Activated CD4-positive, alpha-beta memory T cell treated with anti-CD3 and anti-CD28 coated beads, Interleukin-2, amount 10 ng/mL, durations not matched to agents 7 days and 5 days (primary cell): ENCODE measurements around the gene RGL2. TPM values are rescaled to one million over a fixed set of nuclear protein-coding genes. Genes with fewer than 3 reads are reported as not detected.
A peak's percentile ranks its signal among the peaks of the same experiment; 100 is the strongest.

Experiments
- CTCF ChIA-PET: fragments of 350-600 bp; sonication (Branson Sonifier 250); formaldehyde crosslinking; loops from one replicate; lab custom pipeline; 2021; ENCODE audit warnings: antibody characterized with exemption, inconsistent platforms; lab: Charles Lee
- POLR2A ChIA-PET: fragments of 350-600 bp; sonication (Branson Sonifier 250); formaldehyde crosslinking; loops from one replicate; lab custom pipeline; 2021; ENCODE audit warnings: antibody characterized with exemption; lab: Charles Lee
- DNase-seq: peaks from one replicate; pipeline ENCODE4 v3.0.0-alpha.2; 2020
- H3K27ac Mint-ChIP-seq: one replicate; pipeline ENCODE4 v1.8.0; 2021; ENCODE audit warnings: mild to moderate bottlenecking, mixed read lengths
- H3K27me3 Mint-ChIP-seq: one replicate; pipeline ENCODE4 v1.8.0; 2021; ENCODE audit warnings: mixed read lengths
- H3K36me3 Mint-ChIP-seq: one replicate; pipeline ENCODE4 v1.8.0; 2021; ENCODE audit warnings: low read depth, mixed read lengths
- H3K4me1 Mint-ChIP-seq: one replicate; pipeline ENCODE4 v1.8.0; 2021; ENCODE audit warnings: mixed read lengths
- H3K4me3 Mint-ChIP-seq: one replicate; pipeline ENCODE4 v1.8.0; 2021; ENCODE audit warnings: mild to moderate bottlenecking, mixed read lengths
- H3K9me3 Mint-ChIP-seq: one replicate; pipeline ENCODE4 v1.8.0; 2021; ENCODE audit warnings: mixed read lengths
- total RNA-seq, 2 experiments: library from RNA; stranded (reverse); gene quantifications; one replicate each; pipeline ENCODE4 v1.2.3, GENCODE V29; 2021

The RGL2 gene
- total RNA-seq, 2 experiments from 2014 or later: 44.3 to 45.1 TPM

DNA sequence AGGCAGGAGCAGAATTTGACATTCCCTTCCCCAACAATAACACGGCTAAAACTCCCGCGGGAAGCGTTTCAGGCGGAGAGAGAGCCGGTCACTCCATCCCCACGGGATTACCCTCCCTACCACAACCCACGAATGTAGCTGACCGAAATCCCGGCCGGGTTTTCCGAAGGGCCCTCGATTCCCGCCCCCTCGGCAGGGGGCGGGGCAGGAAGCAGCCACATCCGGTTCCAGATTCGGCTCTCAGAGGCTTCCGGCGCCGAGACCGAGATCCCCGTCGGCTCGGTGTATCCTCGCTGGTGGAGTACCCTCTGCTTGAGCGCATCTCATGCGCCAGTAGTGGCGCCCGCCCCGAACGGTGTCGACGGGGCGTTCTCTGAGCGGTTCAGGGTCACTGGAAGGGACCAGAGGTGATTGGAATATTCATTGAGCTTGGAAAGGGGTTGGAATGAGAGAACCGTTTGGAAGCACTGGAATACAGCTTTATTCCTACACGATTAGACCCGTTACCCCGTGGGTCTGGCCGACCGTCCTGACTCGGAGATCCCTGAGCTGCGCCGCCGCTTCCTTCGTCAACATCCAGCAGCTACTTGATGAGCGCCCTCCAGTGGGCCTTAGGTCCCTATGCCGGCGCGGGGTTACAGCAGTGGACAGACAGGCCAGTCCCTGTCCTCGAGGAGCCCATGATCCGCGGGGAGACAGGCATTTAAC, 649 bp upstream of the RGL2 start:
- POLR2A ChIA-PET: interaction anchor here (0.7 to 14.3 kb wide), 24 partner anchors 9 to 370 kb away, joined by 3 to 234 read pairs (median 4); partner anchors contain the start of genes B3GALT4, PFDN6, RPS18 and RXRB
- H3K4me3 Mint-ChIP-seq: peak overlapping the region; percentile 95
- H3K36me3 Mint-ChIP-seq: peaks cover 47% of the 10 kb centered on the region

DNA sequence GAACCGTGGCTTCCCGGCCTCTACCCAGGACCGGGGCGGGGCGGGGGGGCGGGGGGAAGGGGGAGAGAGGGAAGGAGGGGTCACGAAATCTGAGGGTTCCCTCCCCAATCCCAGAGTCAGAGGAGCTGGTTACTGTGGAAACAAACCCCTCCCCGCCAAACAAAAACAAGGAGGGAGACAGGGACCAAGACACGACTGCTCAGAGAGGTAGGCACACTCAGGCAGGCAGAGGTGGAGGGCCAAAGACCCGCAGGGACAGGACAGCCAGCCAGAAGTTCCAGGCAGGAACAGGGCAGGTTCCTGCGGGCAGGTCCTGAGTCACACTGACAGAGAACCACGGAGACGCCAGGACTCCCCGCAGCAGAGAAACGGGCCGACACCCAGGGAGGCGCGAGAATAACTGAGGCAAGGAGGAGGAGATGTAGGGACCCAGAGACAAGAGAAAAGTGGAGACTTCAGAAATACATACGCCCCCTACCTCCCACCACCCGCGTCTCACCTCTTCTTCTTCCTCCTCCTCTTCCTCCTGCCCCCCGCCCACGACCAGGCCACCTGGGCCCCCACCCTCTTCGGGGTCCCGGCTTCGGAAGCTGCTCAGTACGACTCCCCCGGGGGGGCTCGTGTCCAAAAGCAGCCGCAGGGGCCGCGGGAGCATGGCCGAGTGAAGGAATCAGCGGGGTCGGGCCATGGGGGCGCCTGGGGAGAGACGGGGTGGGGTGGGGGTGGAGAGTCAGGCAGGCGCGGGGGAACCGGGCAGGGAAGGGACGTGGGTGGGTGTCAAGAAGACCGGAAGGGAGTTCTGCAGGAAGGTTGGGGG, 578 bp downstream of the RGL2 start:
- H3K36me3 Mint-ChIP-seq: peaks cover 40% of the 10 kb centered on the region
- no peaks in the 10 kb centered on the region for H3K27me3 Mint-ChIP-seq
- DNase-seq: peak; percentile 74
- ChIA-PET CTCF (interaction anchor here (1.2 to 3.3 kb wide), 6 partner anchors 9 to 101 kb away, joined by 3 to 29 read pairs (median 10); partner anchors contain the start of genes B3GALT4, PFDN6, TAPBP and WDR46), POLR2A (interaction anchor here (1.2 to 14.3 kb wide), 10 partner anchors 9 to 327 kb away, joined by 3 to 234 read pairs (median 22); partner anchors contain the start of genes B3GALT4, PFDN6, RPS18 and TAPBP)
- peak overlapping the region; percentile 95 for H3K4me3 Mint-ChIP-seq
- H3K4me1 Mint-ChIP-seq: peaks cover 37% of the 10 kb centered on the region
- peak overlapping the region; percentile 100 for H3K27ac Mint-ChIP-seq
- H3K9me3 Mint-ChIP-seq: no peaks in the 10 kb centered on the region

More for the DNA sequence above, 649 bp upstream of the RGL2 start:
- Mint-ChIP-seq H3K27me3 (no peaks in the 10 kb centered on the region), H3K27ac (peak overlapping the region; percentile 100), H3K9me3 (no peaks in the 10 kb centered on the region), H3K4me1 (peaks cover 41% of the 10 kb centered on the region)
- CTCF ChIA-PET: interaction anchor here (0.7 to 3.3 kb wide), 18 partner anchors 8 to 308 kb away, joined by 3 to 29 read pairs (median 4); partner anchors contain the start of genes B3GALT4, PFDN6, RPS18 and TAPBP
- DNase-seq: peak; percentile 94

DNA sequence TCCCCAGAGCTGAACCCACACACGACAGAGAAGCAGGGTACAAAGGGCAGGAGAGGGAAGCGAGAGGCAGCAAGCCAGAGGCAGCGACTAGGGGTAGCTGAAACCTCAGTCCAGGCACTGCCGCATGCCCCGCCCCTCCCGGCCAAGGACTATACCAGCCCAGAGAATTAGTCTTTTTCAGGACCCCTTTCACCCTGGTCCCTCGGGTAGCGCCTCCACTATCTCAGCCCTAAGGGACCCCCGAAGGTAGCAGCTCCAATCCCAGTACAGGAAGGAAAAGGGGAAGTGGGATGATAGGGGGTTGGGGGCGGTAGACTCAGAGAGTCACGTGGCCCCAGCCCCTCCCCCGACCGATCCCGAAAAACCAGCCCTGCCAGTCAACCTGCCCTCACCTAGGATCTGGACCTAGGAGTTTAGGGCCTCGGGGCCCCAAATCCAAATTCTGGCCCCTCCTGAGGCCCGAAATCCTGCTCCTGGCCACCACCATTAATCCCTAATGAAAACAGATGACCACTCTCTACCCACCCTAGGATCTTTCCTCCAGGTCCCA, 1.3 kb downstream of the RGL2 start:
- H3K4me3 Mint-ChIP-seq: peak overlapping the region; percentile 95
- H3K36me3 Mint-ChIP-seq: peaks cover 42% of the 10 kb centered on the region
- H3K4me1 Mint-ChIP-seq: peaks cover 38% of the 10 kb centered on the region
- no peak for DNase-seq
- no peaks in the 10 kb centered on the region for H3K9me3 Mint-ChIP-seq
- H3K27ac Mint-ChIP-seq: no peak overlapping the region
- ChIA-PET POLR2A (interaction anchor here (2.7 to 14.3 kb wide), 5 partner anchors 8 to 47 kb away, joined by 12 to 234 read pairs (median 41); partner anchors contain the start of genes B3GALT4, PFDN6, RPS18 and TAPBP), CTCF (interaction anchor here (1.8 to 3.3 kb wide), 2 partner anchors 8 to 20 kb away, joined by 5 to 29 read pairs; partner anchors contain the start of genes B3GALT4, PFDN6 and WDR46)
- no peaks in the 10 kb centered on the region for H3K27me3 Mint-ChIP-seq

DNA sequence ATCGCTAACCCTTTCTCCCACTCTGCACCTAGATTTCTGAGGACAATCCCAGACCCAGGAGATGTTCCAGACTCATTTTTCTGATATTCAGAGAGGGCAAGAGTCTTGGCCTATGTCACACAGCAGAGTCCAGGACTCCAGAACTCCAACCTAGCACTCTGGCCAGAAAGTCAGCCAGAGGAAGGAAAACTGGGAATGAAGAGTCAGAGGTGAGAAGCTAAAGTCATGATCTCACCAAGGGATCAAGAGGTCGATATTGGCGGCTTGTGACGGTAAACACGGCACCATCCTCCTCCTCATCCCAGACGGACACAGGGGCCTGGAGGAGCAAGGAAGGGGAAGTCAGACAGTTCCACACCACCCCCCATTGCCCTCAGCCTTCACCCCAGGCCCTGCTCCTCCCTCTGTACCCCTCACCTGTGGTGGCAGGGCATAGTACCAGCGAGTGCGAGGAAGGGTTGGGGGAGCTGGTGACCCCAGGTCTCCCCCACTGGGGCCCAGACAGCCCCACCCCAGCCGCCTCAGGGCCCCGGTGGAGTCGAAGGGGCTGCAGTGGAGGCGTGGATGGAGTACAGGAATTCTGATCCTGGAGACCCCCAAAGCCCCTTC, 1.8 kb downstream of the RGL2 start:
- DNase-seq: no peak
- H3K4me1 Mint-ChIP-seq: peaks cover 41% of the 10 kb centered on the region
- POLR2A ChIA-PET: interaction anchor here (0.5 to 14.3 kb wide), 5 partner anchors 15 to 122 kb away, joined by 3 to 234 read pairs (median 12); partner anchors contain the start of genes B3GALT4, RPS18, TAPBP and VPS52
- H3K27me3 Mint-ChIP-seq: no peaks in the 10 kb centered on the region
- H3K4me3 Mint-ChIP-seq: peak overlapping the region; percentile 95
- H3K27ac Mint-ChIP-seq: peak overlapping the region; percentile 36
- CTCF ChIA-PET: interaction anchor here (1.8 to 3.3 kb wide), 2 partner anchors 8 to 20 kb away, joined by 5 to 29 read pairs; partner anchors contain the start of genes B3GALT4, PFDN6 and WDR46
- no peaks in the 10 kb centered on the region for H3K9me3 Mint-ChIP-seq
- peaks cover 41% of the 10 kb centered on the region for H3K36me3 Mint-ChIP-seq

DNA sequence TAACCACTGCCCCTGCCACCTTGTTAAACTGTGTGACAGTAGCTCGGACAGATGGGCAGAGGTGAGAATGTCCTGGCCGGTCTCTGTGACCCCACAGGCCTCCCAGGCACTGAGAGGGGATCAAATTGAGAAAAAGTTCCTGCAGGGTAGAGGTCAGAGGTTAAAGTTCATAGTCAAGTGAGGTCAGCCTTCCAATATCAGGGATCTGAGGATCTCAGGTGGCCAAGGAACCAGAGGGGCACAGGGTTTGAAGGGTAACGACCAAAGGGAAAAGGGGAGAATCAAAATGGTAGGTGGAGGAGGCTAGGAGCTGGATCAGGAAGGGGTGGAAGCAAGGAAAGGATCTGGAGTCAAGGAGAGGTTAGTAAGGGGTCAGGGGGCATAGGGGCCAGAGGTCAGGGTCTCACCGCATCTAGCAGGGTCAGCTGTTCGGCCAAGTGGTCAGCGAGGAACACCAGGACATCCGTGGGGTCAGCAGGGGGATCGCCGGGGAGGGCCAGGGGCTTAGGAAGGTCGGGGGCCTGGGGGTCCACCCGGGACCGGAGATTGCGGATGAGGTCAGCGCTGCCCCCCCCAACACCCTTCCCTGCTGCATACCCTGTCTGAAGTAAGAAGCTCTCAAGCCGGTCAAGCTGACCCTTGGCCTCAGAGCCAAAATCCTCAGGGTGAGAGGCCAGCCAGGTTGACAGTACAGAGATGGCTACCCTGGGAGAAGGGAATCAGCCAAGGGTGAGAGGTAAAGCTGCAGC, 2.9 kb downstream of the RGL2 start:
- Mint-ChIP-seq H3K9me3 (no peaks in the 10 kb centered on the region), H3K36me3 (peaks cover 37% of the 10 kb centered on the region), H3K4me1 (peaks cover 40% of the 10 kb centered on the region), H3K27ac (peak overlapping the region; percentile 2), H3K27me3 (no peaks in the 10 kb centered on the region), H3K4me3 (no peak overlapping the region)
- ChIA-PET POLR2A (interaction anchor here (0.9 to 14.3 kb wide), 5 partner anchors 16 to 124 kb away, joined by 3 to 234 read pairs (median 4); partner anchors contain the start of genes B3GALT4, RPS18, TAPBP and VPS52), CTCF (interaction anchor here (0.9 kb wide), 1 partner anchor 19 kb away, joined by 5 read pairs; the partner anchor contains the start of gene B3GALT4)
- DNase-seq: no peak

DNA sequence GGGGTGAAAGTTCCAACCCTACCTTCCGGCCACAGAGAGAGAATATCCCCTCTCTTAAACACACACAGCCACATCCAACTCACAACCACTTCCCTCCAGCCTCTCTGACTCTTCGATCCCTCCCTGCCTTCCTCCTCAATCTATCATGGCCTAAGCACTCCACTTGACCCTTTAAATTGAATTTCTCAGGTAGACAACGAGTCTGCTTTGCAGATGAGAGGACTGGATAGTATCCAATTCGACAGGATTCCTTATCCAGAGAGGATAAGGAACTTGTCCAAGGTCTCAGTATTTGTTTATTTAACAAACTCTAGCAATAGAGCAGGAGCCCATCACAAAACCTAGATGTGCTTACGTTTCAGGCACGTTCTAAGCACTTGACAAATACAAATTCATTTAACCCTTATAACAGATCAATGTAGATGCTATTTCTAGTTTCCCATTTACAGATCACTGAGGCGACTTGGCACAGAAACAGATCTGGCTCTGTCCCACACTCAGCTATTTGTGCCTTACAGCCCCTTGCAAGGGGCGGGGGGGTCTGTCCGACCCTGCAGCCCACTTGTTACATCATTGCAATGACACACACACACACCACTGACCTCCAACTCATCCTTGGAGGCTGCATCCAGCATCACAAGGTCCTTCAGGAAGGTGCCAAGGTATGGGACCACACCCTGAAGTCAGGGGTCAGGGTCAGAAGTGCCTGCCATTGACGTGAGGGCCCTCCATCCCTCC, 4.5 kb downstream of the RGL2 start:
- H3K36me3 Mint-ChIP-seq: peaks cover 29% of the 10 kb centered on the region
- H3K27me3 Mint-ChIP-seq: no peaks in the 10 kb centered on the region
- no peaks in the 10 kb centered on the region for H3K9me3 Mint-ChIP-seq
- POLR2A ChIA-PET: interaction anchor here (3.9 to 14.3 kb wide), 2 partner anchors 15 to 22 kb away, joined by 12 to 234 read pairs; partner anchors contain the start of genes B3GALT4, RPS18 and VPS52
- CTCF ChIA-PET: no interaction called here
- H3K4me3 Mint-ChIP-seq: no peak overlapping the region
- H3K4me1 Mint-ChIP-seq: peaks cover 41% of the 10 kb centered on the region
- H3K27ac Mint-ChIP-seq: peak overlapping the region; percentile 50
- no peak for DNase-seq

DNA sequence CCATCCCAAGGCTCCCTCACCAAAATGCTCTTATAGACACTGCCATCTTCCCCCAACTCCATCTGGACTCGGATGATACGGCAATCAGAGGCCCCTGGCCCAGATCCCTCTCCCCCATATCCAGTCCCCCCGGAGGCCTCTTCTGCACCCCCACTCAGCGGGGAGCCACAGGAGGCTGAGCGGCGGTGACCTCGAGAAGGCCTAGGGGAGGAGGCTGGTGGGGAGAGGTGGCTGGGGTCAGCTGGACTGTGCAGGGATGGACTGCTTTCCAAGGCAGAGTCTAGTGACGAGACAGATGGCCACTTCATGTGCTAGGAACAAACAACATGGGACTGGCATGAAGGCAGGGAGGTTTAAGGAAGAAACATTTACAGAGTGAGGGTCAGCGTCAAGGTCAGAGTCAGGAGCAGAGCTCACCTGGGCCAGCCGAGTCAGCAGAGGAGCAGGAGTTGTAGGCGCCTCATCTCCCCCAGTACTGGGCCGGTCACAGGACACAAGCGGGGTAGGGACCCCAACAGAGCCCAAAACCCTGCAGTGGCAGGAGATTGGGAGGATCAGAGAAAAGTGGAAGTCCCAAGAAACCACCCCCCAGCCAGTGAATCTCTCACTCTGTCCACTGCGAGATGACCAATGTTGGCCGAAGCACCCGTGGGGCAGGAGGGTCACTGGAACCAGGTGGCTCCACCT, 5.6 kb downstream of the RGL2 start:
- no peaks in the 10 kb centered on the region for H3K27me3 Mint-ChIP-seq
- no peak overlapping the region for H3K27ac Mint-ChIP-seq
- no peaks in the 10 kb centered on the region for H3K9me3 Mint-ChIP-seq
- CTCF ChIA-PET: no interaction called here
- POLR2A ChIA-PET: interaction anchor here (14.3 kb wide), 1 partner anchor 14 kb away, joined by 234 read pairs; the partner anchor contains the start of gene B3GALT4
- H3K36me3 Mint-ChIP-seq: peaks cover 27% of the 10 kb centered on the region
- no peak overlapping the region for H3K4me3 Mint-ChIP-seq
- no peak for DNase-seq
- H3K4me1 Mint-ChIP-seq: peaks cover 48% of the 10 kb centered on the region

DNA sequence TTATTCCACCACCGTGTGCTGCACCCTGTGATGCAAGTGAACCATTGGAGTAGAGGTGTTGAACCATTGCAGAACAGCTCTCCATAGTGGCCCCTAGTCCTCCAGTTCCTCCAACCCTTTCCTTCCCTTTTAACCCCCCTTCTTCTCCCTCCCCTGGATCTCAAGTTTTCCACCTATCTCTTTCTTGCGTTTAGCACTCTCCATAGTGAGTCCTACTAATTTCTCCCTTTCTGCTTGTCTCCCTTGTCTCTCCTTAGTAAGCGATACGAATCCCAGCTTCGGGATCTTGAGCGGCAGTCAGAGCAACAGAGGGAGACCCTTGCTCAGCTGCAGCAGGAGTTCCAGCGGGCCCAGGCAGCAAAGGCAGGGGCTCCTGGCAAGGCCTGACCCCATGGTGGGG, 8.3 kb downstream of the RGL2 start:
- H3K36me3 Mint-ChIP-seq: peaks cover 40% of the 10 kb centered on the region
- POLR2A ChIA-PET: interaction anchor here (1.2 to 14.3 kb wide), 8 partner anchors 8 to 55 kb away, joined by 4 to 234 read pairs (median 24); partner anchors contain the start of genes B3GALT4, RGL2, RPS18 and TAPBP

DNA sequence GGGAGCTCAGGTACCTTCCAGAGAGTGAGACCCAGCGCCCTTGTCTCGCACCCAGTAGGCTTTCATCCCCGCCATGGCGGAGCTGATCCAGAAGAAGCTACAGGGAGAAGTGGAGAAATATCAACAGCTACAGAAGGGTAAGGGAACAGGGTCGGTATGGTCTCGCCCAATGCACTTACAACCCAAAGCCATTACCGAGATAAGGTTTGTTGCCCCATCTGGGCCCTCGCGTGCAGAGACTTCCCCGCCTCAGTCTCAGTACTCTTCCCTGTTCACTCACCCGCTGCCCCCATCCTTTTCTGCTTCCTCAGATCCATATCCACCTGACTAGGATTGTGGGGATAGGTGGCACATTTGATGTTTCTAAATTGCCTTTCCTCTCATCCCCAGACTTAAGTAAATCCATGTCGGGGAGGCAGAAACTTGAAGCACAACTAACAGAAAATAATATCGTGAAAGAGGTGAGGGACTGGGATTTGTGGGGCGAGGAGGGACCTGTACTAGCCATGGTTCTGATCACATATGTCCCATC, 8.9 kb downstream of the RGL2 start:
- peak overlapping the region; percentile 80 for H3K27ac Mint-ChIP-seq
- peaks cover 47% of the 10 kb centered on the region for H3K4me1 Mint-ChIP-seq
- ChIA-PET POLR2A (interaction anchor here (1.0 to 14.3 kb wide), 16 partner anchors 9 to 318 kb away, joined by 3 to 234 read pairs (median 5); partner anchors contain the start of genes B3GALT4, KIFC1, RGL2 and RPS18), CTCF (interaction anchor here (0.5 to 3.1 kb wide), 8 partner anchors 9 to 137 kb away, joined by 3 to 29 read pairs (median 6); partner anchors contain the start of genes B3GALT4, RGL2, RPS18 and VPS52)
- peaks cover 39% of the 10 kb centered on the region for H3K36me3 Mint-ChIP-seq
- H3K27me3 Mint-ChIP-seq: no peaks in the 10 kb centered on the region
- H3K4me3 Mint-ChIP-seq: peak overlapping the region; percentile 90
- no peaks in the 10 kb centered on the region for H3K9me3 Mint-ChIP-seq
- DNase-seq: no peak

More for the DNA sequence above, 8.3 kb downstream of the RGL2 start:
- peaks cover 48% of the 10 kb centered on the region for H3K4me1 Mint-ChIP-seq
- H3K27ac Mint-ChIP-seq: peak overlapping the region; percentile 80
- DNase-seq: no peak
- CTCF ChIA-PET: interaction anchor here (0.7 to 3.1 kb wide), 3 partner anchors 8 to 136 kb away, joined by 3 to 29 read pairs (median 20); partner anchors contain the start of genes B3GALT4 and RGL2
- H3K27me3 Mint-ChIP-seq: no peaks in the 10 kb centered on the region
- no peaks in the 10 kb centered on the region for H3K9me3 Mint-ChIP-seq
- H3K4me3 Mint-ChIP-seq: peak overlapping the region; percentile 90
